Measurements from ENCODE around the gene ICAM5. TPM values are rescaled to one million over a fixed set of nuclear protein-coding genes. Genes with fewer than 3 reads are reported as not detected.
"Not testable (repeated sequence)": the region's sequence is repeated elsewhere in the genome, so short reads cannot be mapped to it uniquely, and the experiment has no call there.

ICAM5 gene
- total and polyA plus RNA-seq, 4 donors = 4.1 to 32.1 (median 18.6) TPM

GRCh38 chr19:10278935-10279334 is 10.8 kb upstream of the ICAM5 start:
- Histone ChIP-seq H3K36me3 (ENCODE audit: control insufficient read depth in 4 of 4, insufficient read depth in 4 of 4, low read length in 4 of 4) (peaks cover 0 to 38% (median 0%) of the 10 kb centered on the region in 4 donors), H3K9ac (ENCODE audit: insufficient read depth in 1 of 2, low read length in 2 of 2) (no peak overlapping the region), H3K9me3 (ENCODE audit: control insufficient read depth in 4 of 4, insufficient read depth in 3 of 4, low read length in 3 of 4) (no peaks in the 10 kb centered on the region), H3K4me3 (no peak overlapping the region), H3K4me1 (ENCODE audit: control insufficient read depth in 5 of 5, insufficient read depth in 5 of 5, low read length in 5 of 5) (peaks cover 0 to 10% (median 3%) of the 10 kb centered on the region in 5 donors), H3K27me3 (ENCODE audit: control insufficient read depth in 3 of 3, insufficient read depth in 3 of 3, low read length in 2 of 3) (no peaks in the 10 kb centered on the region), H3K27ac (ENCODE audit: low read depth in 1 of 2, low read length in 1 of 2) (no peak overlapping the region)
- no peak for ATAC-seq (ENCODE audit: insufficient read depth, low FRiP score)
- TF ChIP-seq CTCF (IDR thresholded peaks at IDR 0.05; ENCODE audit: control extremely low read depth, extremely low read depth) = no peak
- DNase-seq = no peak
- WGBS, 2 donors = 95 to 100% methylated on average over 1 of the region's 1 CpG

- DNase-seq (no peak), ATAC-seq (ENCODE audit: insufficient read depth, low FRiP score) (no peak)
- TF ChIP-seq CTCF (IDR thresholded peaks at IDR 0.05; ENCODE audit: control extremely low read depth, extremely low read depth) = no peak
- Histone ChIP-seq H3K4me1 (ENCODE audit: control insufficient read depth in 5 of 5, insufficient read depth in 5 of 5, low read length in 5 of 5) (peaks cover 0 to 9% (median 3%) of the 10 kb centered on the region in 5 donors), H3K36me3 (ENCODE audit: control insufficient read depth in 4 of 4, insufficient read depth in 4 of 4, low read length in 4 of 4) (peaks cover 0 to 44% (median 0%) of the 10 kb centered on the region in 4 donors), H3K27me3 (ENCODE audit: control insufficient read depth in 3 of 3, insufficient read depth in 3 of 3, low read length in 2 of 3) (no peaks in the 10 kb centered on the region), H3K9me3 (ENCODE audit: control insufficient read depth in 4 of 4, insufficient read depth in 3 of 4, low read length in 3 of 4) (no peaks in the 10 kb centered on the region), H3K4me3 (no peak overlapping the region), H3K27ac (ENCODE audit: low read depth in 1 of 2, low read length in 1 of 2) (peak overlapping the region in 1 of 2 donors; percentile 21), H3K9ac (ENCODE audit: insufficient read depth in 1 of 2, low read length in 2 of 2) (no peak overlapping the region)
- WGBS, 2 donors = 54 to 56% methylated on average over 5 of the region's 5 CpGs
Measured at GRCh38 chr19:10279737-10280442, 9.9 kb upstream of the ICAM5 start.

GRCh38 chr19:10282043-10282442 is 7.7 kb upstream of the ICAM5 start:
- WGBS, 2 donors = 89 to 93% methylated on average over 5 of the region's 5 CpGs
- DNase-seq; H3K9me3 ChIP-seq (ENCODE audit: control insufficient read depth in 4 of 4, insufficient read depth in 3 of 4, low read length in 3 of 4); H3K4me3 ChIP-seq; ATAC-seq (ENCODE audit: insufficient read depth, low FRiP score); H3K27me3 ChIP-seq (ENCODE audit: control insufficient read depth in 3 of 3, insufficient read depth in 3 of 3, low read length in 2 of 3); H3K9ac ChIP-seq (ENCODE audit: insufficient read depth in 1 of 2, low read length in 2 of 2); H3K27ac ChIP-seq (ENCODE audit: low read depth in 1 of 2, low read length in 1 of 2): not testable (repeated sequence)
- H3K4me1 ChIP-seq (ENCODE audit: control insufficient read depth in 5 of 5, insufficient read depth in 5 of 5, low read length in 5 of 5) = peaks cover 0 to 22% (median 14%) of the 10 kb centered on the region in 5 donors
- peaks cover 0 to 52% (median 0%) of the 10 kb centered on the region in 4 donors for H3K36me3 ChIP-seq (ENCODE audit: control insufficient read depth in 4 of 4, insufficient read depth in 4 of 4, low read length in 4 of 4)

GRCh38 chr19:10283301-10284064 is 6.3 kb upstream of the ICAM5 start:
- Histone ChIP-seq H3K27me3 (ENCODE audit: control insufficient read depth in 3 of 3, insufficient read depth in 3 of 3, low read length in 2 of 3) (no peaks in the 10 kb centered on the region), H3K9me3 (ENCODE audit: control insufficient read depth in 4 of 4, insufficient read depth in 3 of 4, low read length in 3 of 4) (no peaks in the 10 kb centered on the region), H3K9ac (ENCODE audit: insufficient read depth in 1 of 2, low read length in 2 of 2) (no peak overlapping the region), H3K36me3 (ENCODE audit: control insufficient read depth in 4 of 4, insufficient read depth in 4 of 4, low read length in 4 of 4) (peaks cover 0 to 42% (median 0%) of the 10 kb centered on the region in 4 donors), H3K4me3 (no peak overlapping the region), H3K4me1 (ENCODE audit: control insufficient read depth in 5 of 5, insufficient read depth in 5 of 5, low read length in 5 of 5) (peaks cover 0 to 35% (median 22%) of the 10 kb centered on the region in 5 donors), H3K27ac (ENCODE audit: low read depth in 1 of 2, low read length in 1 of 2) (peak overlapping the region in 1 of 2 donors; percentile 84)
- ATAC-seq (ENCODE audit: insufficient read depth, low FRiP score) (no peak), DNase-seq (peak in 2 of 3 donors; percentile 37 to 46)
- WGBS, 2 donors = 73 to 80% methylated on average over 23 of the region's 23 CpGs
- no peak for TF ChIP-seq CTCF (IDR thresholded peaks at IDR 0.05; ENCODE audit: control extremely low read depth, extremely low read depth)

Measured in lung (tissue), 12 donors.